GM18505 (cell line): ENCODE data around the gene NSD1.

Experiments used
- ATAC-seq: cut with Tn5 transposase; IDR thresholded peaks from one replicate; pipeline ENCODE4 v1.9.1; 2021; ENCODE audit not compliant: unreplicated experiment
- POLR2A ChIP-seq: IDR thresholded peaks from 4 replicates; pipeline ENCODE4 v1.6.1; 2011; ENCODE audit warnings: borderline replicate concordance; ENCODE audit not compliant: insufficient read depth, insufficient read length; ENCODE audit errors: extremely low read depth

The NSD1 gene

GRCh38 chr5:177315411-177315810, 181.8 kb downstream of the NSD1 start:
- TF ChIP-seq POLR2A, result no peak
- ATAC-seq, result no peak

GRCh38 chr5:177316005-177316404, 182.4 kb downstream of the NSD1 start:
- TF ChIP-seq POLR2A, result no peak

GRCh38 chr5:177317959-177318377, 184.4 kb downstream of the NSD1 start:
- ATAC-seq, result no peak

More at GRCh38 chr5:177316005-177316404, 182.4 kb downstream of the NSD1 start:
- no peak for ATAC-seq

GRCh38 chr5:177319913-177320588, 186.5 kb downstream of the NSD1 start:
- no peak for TF ChIP-seq POLR2A
- no peak for ATAC-seq

More at GRCh38 chr5:177317959-177318377, 184.4 kb downstream of the NSD1 start:
- TF ChIP-seq POLR2A, result no peak

- ATAC-seq, result no peak
Measured at GRCh38 chr5:177320879-177321278, 187.3 kb downstream of the NSD1 start.

GRCh38 chr5:177325868-177326381, 192.4 kb downstream of the NSD1 start:
- ATAC-seq, result no peak
- no peak for TF ChIP-seq POLR2A

More at GRCh38 chr5:177320879-177321278, 187.3 kb downstream of the NSD1 start:
- TF ChIP-seq POLR2A, result no peak

- no peak for TF ChIP-seq POLR2A
- ATAC-seq, result no peak
Measured at GRCh38 chr5:177327539-177328522, 194.3 kb downstream of the NSD1 start.

GRCh38 chr5:177328545-177329231, 195.1 kb downstream of the NSD1 start:
- no peak for ATAC-seq
- no peak for TF ChIP-seq POLR2A

- TF ChIP-seq POLR2A, result no peak
- no peak for ATAC-seq
Measured at GRCh38 chr5:177329883-177330282, 196.3 kb downstream of the NSD1 start.

GRCh38 chr5:177330991-177331842, 197.6 kb downstream of the NSD1 start:
- no peak for TF ChIP-seq POLR2A
- ATAC-seq, result no peak

GRCh38 chr5:177332031-177332895, 198.7 kb downstream of the NSD1 start:
- no peak for ATAC-seq

More at GRCh38 chr5:177332031-177332895, 198.7 kb downstream of the NSD1 start:
- no peak for TF ChIP-seq POLR2A
